ENCODE results near the gene FAM110A.

FAM110A gene

DNA sequence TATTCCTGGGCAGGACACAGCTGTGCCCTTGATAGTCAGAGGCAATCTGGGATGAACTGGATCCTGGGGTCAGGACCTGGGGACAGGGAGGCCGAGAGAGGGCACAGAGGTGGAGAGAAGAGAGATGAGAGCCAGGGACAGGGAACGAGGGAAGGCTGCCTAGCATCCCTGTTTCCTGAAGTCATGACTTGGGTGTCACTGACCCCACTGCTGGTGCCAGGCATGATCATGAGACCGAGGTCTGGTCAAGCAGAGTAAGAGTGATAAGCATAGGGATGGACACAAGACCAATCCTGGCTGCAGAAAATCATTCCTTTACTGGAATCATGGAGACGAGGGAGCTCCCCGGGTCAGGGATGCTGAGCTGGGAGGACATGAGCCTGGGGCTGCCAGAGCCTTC is 36.1 kb downstream of the FAM110A start:
- H3K4me3 ChIP-seq (ENCODE audit: low read depth, low read length), result no peak overlapping the region
- TF ChIP-seq, protein P1, sequence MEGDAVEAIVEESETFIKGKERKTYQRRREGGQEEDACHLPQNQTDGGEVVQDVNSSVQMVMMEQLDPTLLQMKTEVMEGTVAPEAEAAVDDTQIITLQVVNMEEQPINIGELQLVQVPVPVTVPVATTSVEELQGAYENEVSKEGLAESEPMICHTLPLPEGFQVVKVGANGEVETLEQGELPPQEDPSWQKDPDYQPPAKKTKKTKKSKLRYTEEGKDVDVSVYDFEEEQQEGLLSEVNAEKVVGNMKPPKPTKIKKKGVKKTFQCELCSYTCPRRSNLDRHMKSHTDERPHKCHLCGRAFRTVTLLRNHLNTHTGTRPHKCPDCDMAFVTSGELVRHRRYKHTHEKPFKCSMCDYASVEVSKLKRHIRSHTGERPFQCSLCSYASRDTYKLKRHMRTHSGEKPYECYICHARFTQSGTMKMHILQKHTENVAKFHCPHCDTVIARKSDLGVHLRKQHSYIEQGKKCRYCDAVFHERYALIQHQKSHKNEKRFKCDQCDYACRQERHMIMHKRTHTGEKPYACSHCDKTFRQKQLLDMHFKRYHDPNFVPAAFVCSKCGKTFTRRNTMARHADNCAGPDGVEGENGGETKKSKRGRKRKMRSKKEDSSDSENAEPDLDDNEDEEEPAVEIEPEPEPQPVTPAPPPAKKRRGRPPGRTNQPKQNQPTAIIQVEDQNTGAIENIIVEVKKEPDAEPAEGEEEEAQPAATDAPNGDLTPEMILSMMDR (IDR thresholded peaks at IDR 0.05; ENCODE audit: low read depth, low read length), result no peak
- TF ChIP-seq MYC (IDR thresholded peaks at IDR 0.05; ENCODE audit: low read depth, low read length) (no peak), POLR2A (IDR thresholded peaks at IDR 0.05; ENCODE audit: extremely low read depth, insufficient read length) (no peak)
- DNase-seq (ENCODE audit: low read depth), result no peak

DNA sequence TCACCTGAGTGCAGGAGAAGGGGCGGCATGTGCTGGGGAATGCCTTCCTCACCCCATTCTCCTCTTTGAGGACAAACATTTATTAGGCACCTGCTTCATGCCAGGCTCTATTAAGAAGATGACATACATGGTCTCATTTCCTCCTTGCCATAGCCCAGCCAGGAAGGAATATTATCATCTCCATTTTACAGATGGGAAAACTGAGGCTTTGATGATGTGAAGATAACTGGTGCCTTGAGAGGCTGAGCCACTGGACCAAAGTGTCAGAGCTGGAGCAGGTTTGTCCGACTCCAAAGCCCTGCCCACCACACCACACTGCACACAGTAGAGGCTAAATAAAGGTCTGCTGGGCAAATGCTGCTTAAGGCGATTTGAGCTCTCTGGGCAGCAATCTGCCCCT is 37.2 kb downstream of the FAM110A start:
- H3K4me3 ChIP-seq (ENCODE audit: low read depth, low read length), result no peak overlapping the region
- no peak for DNase-seq (ENCODE audit: low read depth)
- no peak for TF ChIP-seq MYC (IDR thresholded peaks at IDR 0.05; ENCODE audit: low read depth, low read length)
- TF ChIP-seq, protein P2, sequence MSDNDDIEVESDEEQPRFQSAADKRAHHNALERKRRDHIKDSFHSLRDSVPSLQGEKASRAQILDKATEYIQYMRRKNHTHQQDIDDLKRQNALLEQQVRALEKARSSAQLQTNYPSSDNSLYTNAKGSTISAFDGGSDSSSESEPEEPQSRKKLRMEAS (IDR thresholded peaks at IDR 0.05; ENCODE audit: low read depth, low read length), result no peak
- TF ChIP-seq POLR2A (IDR thresholded peaks at IDR 0.05; ENCODE audit: extremely low read depth, insufficient read length), result no peak
- TF ChIP-seq, protein P1 (IDR thresholded peaks at IDR 0.05; ENCODE audit: low read depth, low read length), result no peak

DNA sequence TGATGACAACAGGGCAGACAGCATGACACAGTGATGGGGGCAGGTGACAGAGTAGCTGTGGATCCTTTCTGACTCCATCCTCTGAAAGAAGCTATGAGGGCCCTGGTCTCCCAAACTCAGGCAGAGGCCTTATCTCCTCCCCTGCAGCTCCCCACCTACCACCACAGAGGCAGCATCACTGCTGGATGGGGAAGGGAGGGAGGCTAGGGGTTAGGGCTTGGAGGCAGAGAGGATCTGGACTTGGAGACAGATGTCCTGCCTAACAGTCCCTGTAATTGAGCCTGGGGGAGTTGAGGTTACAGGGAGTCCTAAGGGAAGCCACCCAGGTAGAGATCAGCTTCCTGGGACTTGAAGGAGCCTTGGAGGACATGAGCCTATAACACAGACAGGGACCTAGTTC is 37.9 kb downstream of the FAM110A start:
- no peak overlapping the region for H3K4me3 ChIP-seq (ENCODE audit: low read depth, low read length)
- TF ChIP-seq MYC (IDR thresholded peaks at IDR 0.05; ENCODE audit: low read depth, low read length) (no peak), POLR2A (IDR thresholded peaks at IDR 0.05; ENCODE audit: extremely low read depth, insufficient read length) (no peak)
- TF ChIP-seq, protein P1 (IDR thresholded peaks at IDR 0.05; ENCODE audit: low read depth, low read length), result no peak
- TF ChIP-seq, protein P2 (IDR thresholded peaks at IDR 0.05; ENCODE audit: low read depth, low read length), result no peak
- DNase-seq (ENCODE audit: low read depth), result no peak

DNA sequence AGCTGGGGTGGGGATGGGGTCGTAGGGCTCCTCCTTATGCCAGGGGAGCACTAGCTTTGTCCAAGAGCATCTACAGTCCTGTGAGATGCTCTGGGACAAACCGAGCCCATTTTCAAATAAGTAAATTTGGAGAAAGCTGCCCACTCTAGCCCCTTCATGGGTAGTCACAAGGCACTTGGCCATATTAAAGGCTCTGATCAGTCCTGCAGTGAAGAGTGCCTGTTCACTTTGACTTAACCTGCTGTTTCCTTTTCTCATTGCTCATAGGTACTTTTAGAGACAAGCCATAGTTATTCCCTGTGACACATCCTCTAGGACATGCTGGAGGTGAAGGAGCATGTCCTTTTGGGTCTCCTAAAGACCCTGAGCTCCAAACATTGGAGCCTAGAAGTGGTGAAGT is 38.4 kb downstream of the FAM110A start:
- no peak for DNase-seq (ENCODE audit: low read depth)
- TF ChIP-seq MYC (IDR thresholded peaks at IDR 0.05; ENCODE audit: low read depth, low read length), result no peak
- TF ChIP-seq, protein P2 (IDR thresholded peaks at IDR 0.05; ENCODE audit: low read depth, low read length), result no peak
- no peak for TF ChIP-seq POLR2A (IDR thresholded peaks at IDR 0.05; ENCODE audit: extremely low read depth, insufficient read length)
- TF ChIP-seq, protein P1 (IDR thresholded peaks at IDR 0.05; ENCODE audit: low read depth, low read length), result no peak

DNA sequence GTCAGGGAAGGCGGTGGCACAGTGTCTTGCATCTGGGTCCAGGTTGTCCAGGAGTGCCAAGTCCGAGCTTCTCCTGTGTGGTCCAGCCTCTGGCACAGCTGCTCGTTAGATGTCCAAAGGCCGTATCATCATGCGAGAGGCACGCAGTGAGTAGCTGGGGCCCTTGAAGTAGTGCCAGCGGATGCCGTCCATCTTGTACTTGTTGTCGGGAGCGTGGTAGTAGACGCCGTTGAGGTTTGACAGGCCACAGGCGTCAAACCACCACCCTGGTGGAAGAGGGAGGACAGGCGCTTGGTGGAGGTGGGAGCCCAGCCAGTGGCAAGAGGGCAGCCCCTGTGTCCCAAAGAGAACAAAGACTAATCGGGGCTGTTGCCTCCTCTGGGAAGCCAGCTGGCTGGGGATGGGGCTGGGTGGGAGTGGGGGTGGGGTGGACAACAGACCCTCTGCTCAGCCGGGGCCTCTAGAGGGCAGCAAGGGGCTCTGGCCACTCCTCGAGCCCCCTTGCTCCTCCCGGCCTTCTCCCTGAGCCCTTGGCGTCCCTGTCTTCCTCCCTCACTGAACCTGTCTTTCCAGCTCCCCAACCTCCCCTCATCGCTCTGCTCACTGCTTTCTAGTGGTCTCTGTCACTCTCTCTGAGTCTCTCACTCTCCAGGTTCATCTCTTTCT is 39.5 kb downstream of the FAM110A start:
- DNase-seq (ENCODE audit: low read depth), result no peak
- no peak overlapping the region for H3K4me3 ChIP-seq (ENCODE audit: low read depth, low read length)
- TF ChIP-seq, protein P1 (IDR thresholded peaks at IDR 0.05; ENCODE audit: low read depth, low read length), result no peak
- TF ChIP-seq, protein P2 (IDR thresholded peaks at IDR 0.05; ENCODE audit: low read depth, low read length), result no peak
- TF ChIP-seq MYC (IDR thresholded peaks at IDR 0.05; ENCODE audit: low read depth, low read length) (no peak), POLR2A (IDR thresholded peaks at IDR 0.05; ENCODE audit: extremely low read depth, insufficient read length) (no peak)

More for the DNA sequence above, 38.4 kb downstream of the FAM110A start:
- H3K4me3 ChIP-seq (ENCODE audit: low read depth, low read length), result no peak overlapping the region

All from NB4 (cell line).